Activated T-cell treated with anti-CD3 and anti-CD28 coated beads, Interleukin-2, amount 50 U/mL, for 4 hours (primary cell): Measurements from ENCODE around the gene NHEJ1. TPM values are rescaled to one million over a fixed set of nuclear protein-coding genes. Genes with fewer than 3 reads are reported as not detected.

ENCODE experiments used
- ATAC-seq, 2 donors: fragments of 200-7000 bp; cut with Tn5 transposase; one replicate each; pipeline ENCODE4 v1.10.0; 2021
- DNase-seq: peaks from one replicate; pipeline ENCODE4 v3.0.0-alpha.2; 2020
- H3K27me3 Mint-ChIP-seq: one replicate; pipeline ENCODE4 v1.8.0; 2021; ENCODE audit warnings: low read depth, mixed read lengths
- H3K36me3 Mint-ChIP-seq: one replicate; pipeline ENCODE4 v1.8.0; 2022; ENCODE audit warnings: mixed read lengths; ENCODE audit not compliant: insufficient read depth
- H3K4me1 Mint-ChIP-seq: one replicate; pipeline ENCODE4 v1.8.0; 2021; ENCODE audit warnings: low read depth, mixed read lengths
- H3K4me3 Mint-ChIP-seq: one replicate; pipeline ENCODE4 v1.8.0; 2021; ENCODE audit warnings: mild to moderate bottlenecking, moderate library complexity, mixed read lengths
- H3K9me3 Mint-ChIP-seq: one replicate; pipeline ENCODE4 v1.8.0; 2021; ENCODE audit warnings: mixed read lengths
- total RNA-seq, 3 donors: library from RNA; stranded (reverse); gene quantifications; one replicate each; pipeline ENCODE4 v1.2.1, GENCODE V29; 2021

NHEJ1 gene
- total RNA-seq, 3 donors from 2014 or later, result 26.5 to 33.3 (median 30.1) TPM

- peaks cover 18% of the 10 kb centered on the region for H3K4me1 Mint-ChIP-seq
- DNase-seq (no peak), ATAC-seq (no peak)
- H3K27me3 Mint-ChIP-seq, result no peaks in the 10 kb centered on the region
- H3K4me3 Mint-ChIP-seq, result peak overlapping the region; percentile 87
- H3K9me3 Mint-ChIP-seq, result no peaks in the 10 kb centered on the region
- peaks cover 21% of the 10 kb centered on the region for H3K36me3 Mint-ChIP-seq
Measured at GRCh38 chr2:219161097-219161496, 482 bp upstream of the NHEJ1 start.

GRCh38 chr2:219159771-219160185, 837 bp downstream of the NHEJ1 start:
- Mint-ChIP-seq H3K27me3 (no peaks in the 10 kb centered on the region), H3K4me1 (peaks cover 18% of the 10 kb centered on the region), H3K9me3 (no peaks in the 10 kb centered on the region), H3K4me3 (peak overlapping the region; percentile 87), H3K36me3 (peaks cover 21% of the 10 kb centered on the region)
- no peak for DNase-seq
- no peak for ATAC-seq

- no peak for ATAC-seq
- no peaks in the 10 kb centered on the region for H3K9me3 Mint-ChIP-seq
- H3K4me3 Mint-ChIP-seq, result no peak overlapping the region
- no peak for DNase-seq
- peaks cover 18% of the 10 kb centered on the region for H3K4me1 Mint-ChIP-seq
- peaks cover 25% of the 10 kb centered on the region for H3K36me3 Mint-ChIP-seq
- H3K27me3 Mint-ChIP-seq, result no peaks in the 10 kb centered on the region
Measured at GRCh38 chr2:219158586-219158985, 2.0 kb downstream of the NHEJ1 start.

GRCh38 chr2:219158025-219158424, 2.6 kb downstream of the NHEJ1 start:
- Mint-ChIP-seq H3K36me3 (peaks cover 27% of the 10 kb centered on the region), H3K4me1 (peaks cover 18% of the 10 kb centered on the region), H3K9me3 (no peaks in the 10 kb centered on the region), H3K27me3 (no peaks in the 10 kb centered on the region), H3K4me3 (no peak overlapping the region)
- DNase-seq (no peak), ATAC-seq (no peak)

GRCh38 chr2:219157396-219157795, 3.2 kb downstream of the NHEJ1 start:
- Mint-ChIP-seq H3K4me1 (peaks cover 18% of the 10 kb centered on the region), H3K27me3 (no peaks in the 10 kb centered on the region), H3K36me3 (peaks cover 27% of the 10 kb centered on the region), H3K4me3 (no peak overlapping the region), H3K9me3 (no peaks in the 10 kb centered on the region)
- DNase-seq, result no peak
- no peak for ATAC-seq

GRCh38 chr2:219155054-219155644, 5.5 kb downstream of the NHEJ1 start:
- DNase-seq (no peak), ATAC-seq (peak; percentile 27 to 51)
- Mint-ChIP-seq H3K9me3 (no peaks in the 10 kb centered on the region), H3K4me1 (peaks cover 8% of the 10 kb centered on the region), H3K27me3 (no peaks in the 10 kb centered on the region), H3K36me3 (peaks cover 31% of the 10 kb centered on the region), H3K4me3 (no peak overlapping the region)

GRCh38 chr2:219149667-219150066, 10.9 kb downstream of the NHEJ1 start:
- Mint-ChIP-seq H3K9me3 (no peaks in the 10 kb centered on the region), H3K4me1 (no peaks in the 10 kb centered on the region), H3K4me3 (no peak overlapping the region), H3K36me3 (peaks cover 31% of the 10 kb centered on the region), H3K27me3 (no peaks in the 10 kb centered on the region)
- no peak for ATAC-seq
- no peak for DNase-seq

- DNase-seq (no peak), ATAC-seq (no peak)
- Mint-ChIP-seq H3K27me3 (no peaks in the 10 kb centered on the region), H3K4me3 (no peak overlapping the region), H3K4me1 (no peaks in the 10 kb centered on the region), H3K9me3 (no peaks in the 10 kb centered on the region), H3K36me3 (peaks cover 59% of the 10 kb centered on the region)
Measured at GRCh38 chr2:219142329-219142728, 18.3 kb downstream of the NHEJ1 start.

- Mint-ChIP-seq H3K27me3 (no peaks in the 10 kb centered on the region), H3K4me1 (no peaks in the 10 kb centered on the region), H3K9me3 (no peaks in the 10 kb centered on the region), H3K4me3 (no peak overlapping the region), H3K36me3 (peaks cover 47% of the 10 kb centered on the region)
- DNase-seq (no peak), ATAC-seq (no peak)
Measured at GRCh38 chr2:219140722-219141121, 19.9 kb downstream of the NHEJ1 start.

GRCh38 chr2:219133976-219134375, 26.6 kb downstream of the NHEJ1 start:
- H3K4me1 Mint-ChIP-seq, result peaks cover 2% of the 10 kb centered on the region
- no peak overlapping the region for H3K4me3 Mint-ChIP-seq
- no peak for DNase-seq
- no peaks in the 10 kb centered on the region for H3K27me3 Mint-ChIP-seq
- no peak for ATAC-seq
- H3K9me3 Mint-ChIP-seq, result no peaks in the 10 kb centered on the region
- H3K36me3 Mint-ChIP-seq, result peaks cover 19% of the 10 kb centered on the region

GRCh38 chr2:219131744-219132143, 28.9 kb downstream of the NHEJ1 start:
- H3K4me1 Mint-ChIP-seq, result peaks cover 2% of the 10 kb centered on the region
- no peak for DNase-seq
- no peak for ATAC-seq
- H3K36me3 Mint-ChIP-seq, result peaks cover 14% of the 10 kb centered on the region
- no peaks in the 10 kb centered on the region for H3K9me3 Mint-ChIP-seq
- H3K27me3 Mint-ChIP-seq, result no peaks in the 10 kb centered on the region
- H3K4me3 Mint-ChIP-seq, result no peak overlapping the region

- no peak for DNase-seq
- no peak for ATAC-seq
- Mint-ChIP-seq H3K9me3 (no peaks in the 10 kb centered on the region), H3K4me3 (no peak overlapping the region), H3K36me3 (peaks cover 14% of the 10 kb centered on the region), H3K4me1 (peaks cover 2% of the 10 kb centered on the region), H3K27me3 (no peaks in the 10 kb centered on the region)
Measured at GRCh38 chr2:219131327-219131726, 29.3 kb downstream of the NHEJ1 start.

GRCh38 chr2:219129589-219129988, 31.0 kb downstream of the NHEJ1 start:
- no peaks in the 10 kb centered on the region for H3K27me3 Mint-ChIP-seq
- peaks cover 11% of the 10 kb centered on the region for H3K4me1 Mint-ChIP-seq
- DNase-seq (no peak), ATAC-seq (no peak)
- H3K4me3 Mint-ChIP-seq, result no peak overlapping the region
- H3K9me3 Mint-ChIP-seq, result no peaks in the 10 kb centered on the region
- H3K36me3 Mint-ChIP-seq, result peaks cover 14% of the 10 kb centered on the region

- Mint-ChIP-seq H3K4me3 (no peak overlapping the region), H3K36me3 (peaks cover 10% of the 10 kb centered on the region), H3K27me3 (no peaks in the 10 kb centered on the region), H3K9me3 (no peaks in the 10 kb centered on the region), H3K4me1 (peaks cover 16% of the 10 kb centered on the region)
- ATAC-seq (no peak), DNase-seq (no peak)
Measured at GRCh38 chr2:219128396-219128795, 32.2 kb downstream of the NHEJ1 start.

GRCh38 chr2:219127037-219127635, 33.5 kb downstream of the NHEJ1 start:
- Mint-ChIP-seq H3K4me1 (peaks cover 21% of the 10 kb centered on the region), H3K27me3 (no peaks in the 10 kb centered on the region), H3K9me3 (no peaks in the 10 kb centered on the region), H3K36me3 (peaks cover 8% of the 10 kb centered on the region), H3K4me3 (no peak overlapping the region)
- DNase-seq, result no peak
- ATAC-seq, result no peak
